Activated CD4-positive, alpha-beta memory T cell treated with anti-CD3 and anti-CD28 coated beads, Interleukin-2, amount 10 ng/mL, durations not matched to agents 7 days and 5 days (primary cell): ENCODE results near the gene RBM33. TPM values are rescaled to one million over a fixed set of nuclear protein-coding genes. Genes with fewer than 3 reads are reported as not detected.
"Not testable (repeated sequence)": the region's sequence is repeated elsewhere in the genome, so short reads cannot be mapped to it uniquely, and the experiment has no call there.

Experiments used
- CTCF ChIA-PET: fragments of 350-600 bp; sonication (Branson Sonifier 250); formaldehyde crosslinking; loops from one replicate; lab custom pipeline; 2021; ENCODE audit warnings: antibody characterized with exemption, inconsistent platforms; lab: Charles Lee
- POLR2A ChIA-PET: fragments of 350-600 bp; sonication (Branson Sonifier 250); formaldehyde crosslinking; loops from one replicate; lab custom pipeline; 2021; ENCODE audit warnings: antibody characterized with exemption; lab: Charles Lee
- DNase-seq: peaks from one replicate; pipeline ENCODE4 v3.0.0-alpha.2; 2020
- H3K27ac Mint-ChIP-seq: one replicate; pipeline ENCODE4 v1.8.0; 2021; ENCODE audit warnings: mild to moderate bottlenecking, mixed read lengths
- H3K27me3 Mint-ChIP-seq: one replicate; pipeline ENCODE4 v1.8.0; 2021; ENCODE audit warnings: mixed read lengths
- H3K36me3 Mint-ChIP-seq: one replicate; pipeline ENCODE4 v1.8.0; 2021; ENCODE audit warnings: low read depth, mixed read lengths
- H3K4me1 Mint-ChIP-seq: one replicate; pipeline ENCODE4 v1.8.0; 2021; ENCODE audit warnings: mixed read lengths
- H3K4me3 Mint-ChIP-seq: one replicate; pipeline ENCODE4 v1.8.0; 2021; ENCODE audit warnings: mild to moderate bottlenecking, mixed read lengths
- H3K9me3 Mint-ChIP-seq: one replicate; pipeline ENCODE4 v1.8.0; 2021; ENCODE audit warnings: mixed read lengths
- total RNA-seq, 2 experiments: library from RNA; stranded (reverse); gene quantifications; one replicate each; pipeline ENCODE4 v1.2.3, GENCODE V29; 2021

RBM33 gene
- total RNA-seq, 2 experiments from 2014 or later, result 75.8 to 76.5 TPM

GRCh38 chr7:155816996-155817395 lies 172.5 kb downstream of the RBM33 start:
- H3K27ac Mint-ChIP-seq, result no peak overlapping the region
- H3K4me3 Mint-ChIP-seq, result no peak overlapping the region
- no peaks in the 10 kb centered on the region for H3K36me3 Mint-ChIP-seq
- no peak for DNase-seq
- no peaks in the 10 kb centered on the region for H3K9me3 Mint-ChIP-seq
- H3K4me1 Mint-ChIP-seq, result peaks cover 7% of the 10 kb centered on the region
- ChIA-PET POLR2A (no interaction called here), CTCF (no interaction called here)
- peaks cover 27% of the 10 kb centered on the region for H3K27me3 Mint-ChIP-seq

DNA sequence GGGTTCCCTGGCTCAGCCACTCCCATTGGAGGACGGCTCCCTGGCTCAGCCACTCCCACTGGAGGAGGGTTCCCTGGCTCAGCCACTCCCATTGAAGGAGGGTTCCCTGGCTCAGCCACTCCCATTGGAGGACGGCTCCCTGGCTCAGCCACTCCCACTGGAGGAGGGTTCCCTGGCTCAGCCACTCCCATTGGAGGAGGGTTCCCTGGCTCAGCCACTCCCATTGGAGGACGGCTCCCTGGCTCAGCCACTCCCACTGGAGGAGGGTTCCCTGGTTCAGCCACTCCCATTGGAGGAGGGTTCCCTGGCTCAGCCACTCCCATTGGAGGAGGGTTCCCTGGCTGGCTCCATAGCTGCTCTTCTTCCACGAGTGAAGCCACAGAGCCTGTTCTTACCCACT lies 173.1 kb downstream of the RBM33 start:
- POLR2A ChIA-PET, DNase-seq, H3K4me3 Mint-ChIP-seq, H3K9me3 Mint-ChIP-seq, H3K27ac Mint-ChIP-seq, H3K36me3 Mint-ChIP-seq, CTCF ChIA-PET, H3K4me1 Mint-ChIP-seq: not testable (repeated sequence)
- H3K27me3 Mint-ChIP-seq, result peaks cover 22% of the 10 kb centered on the region

DNA sequence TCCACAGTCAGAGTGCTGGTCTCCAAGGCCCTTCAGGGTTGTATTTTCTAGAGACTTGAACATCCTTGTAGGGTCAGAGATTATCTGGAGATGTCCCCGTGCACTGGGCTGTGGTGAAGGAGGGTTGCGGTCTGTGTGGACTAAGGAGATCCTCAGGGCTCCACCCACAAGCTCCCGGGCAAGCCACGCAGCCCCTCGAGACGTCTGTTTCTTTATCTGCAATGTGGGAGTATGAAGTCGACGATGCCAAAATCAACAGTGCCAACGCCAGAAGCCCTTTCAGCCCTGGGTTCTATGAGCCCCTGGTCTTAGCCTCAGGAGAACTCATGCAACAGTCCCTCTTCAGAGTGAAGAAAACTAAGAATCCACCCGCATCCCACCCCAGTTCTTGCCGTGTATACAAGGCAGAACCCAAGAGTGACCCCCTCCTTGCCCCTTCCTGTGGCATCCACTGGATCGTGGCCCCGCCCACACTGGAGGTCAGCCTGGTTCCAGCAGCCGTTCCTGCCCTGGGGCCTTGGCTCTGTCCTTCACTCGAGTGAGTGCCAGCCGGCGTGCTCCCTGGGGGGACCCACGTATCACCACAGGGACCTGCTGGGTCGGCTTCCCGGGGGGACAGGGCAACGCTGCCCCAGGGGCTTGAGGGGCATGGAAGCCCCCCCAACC lies 173.8 kb downstream of the RBM33 start:
- ChIA-PET CTCF (no interaction called here), POLR2A (no interaction called here)
- no peaks in the 10 kb centered on the region for H3K9me3 Mint-ChIP-seq
- no peaks in the 10 kb centered on the region for H3K36me3 Mint-ChIP-seq
- H3K4me3 Mint-ChIP-seq, result no peak overlapping the region
- H3K27ac Mint-ChIP-seq, result no peak overlapping the region
- peaks cover 4% of the 10 kb centered on the region for H3K4me1 Mint-ChIP-seq
- H3K27me3 Mint-ChIP-seq, result peaks cover 15% of the 10 kb centered on the region
- DNase-seq, result no peak

GRCh38 chr7:155818820-155819168 lies 174.3 kb downstream of the RBM33 start:
- Mint-ChIP-seq H3K27me3 (peaks cover 11% of the 10 kb centered on the region), H3K4me1 (peaks cover 4% of the 10 kb centered on the region), H3K36me3 (no peaks in the 10 kb centered on the region), H3K27ac (no peak overlapping the region), H3K4me3 (no peak overlapping the region), H3K9me3 (no peaks in the 10 kb centered on the region)
- POLR2A ChIA-PET, result no interaction called here
- CTCF ChIA-PET, result no interaction called here
- DNase-seq, result no peak

DNA sequence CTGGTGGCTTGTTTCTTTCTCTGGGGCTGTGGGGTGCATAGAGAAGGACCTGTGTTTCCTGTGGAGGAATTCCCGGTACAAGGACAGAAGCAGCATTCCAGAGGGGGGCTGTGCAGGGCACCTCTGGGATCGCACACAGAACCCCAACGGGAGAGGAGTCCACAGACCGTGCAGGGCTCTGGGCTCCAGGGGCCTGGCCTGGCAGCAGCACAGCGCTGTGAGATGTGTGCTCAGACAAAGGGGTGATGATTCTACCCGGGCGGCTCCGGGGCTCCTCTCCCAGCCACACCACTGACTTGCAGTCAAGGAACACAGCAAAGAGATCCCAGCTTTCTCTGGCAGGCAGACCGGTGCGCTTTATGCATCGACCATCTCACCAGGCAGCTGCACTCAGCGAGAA lies 174.7 kb downstream of the RBM33 start:
- no peaks in the 10 kb centered on the region for H3K9me3 Mint-ChIP-seq
- DNase-seq, result no peak
- H3K27ac Mint-ChIP-seq, result no peak overlapping the region
- peaks cover 4% of the 10 kb centered on the region for H3K4me1 Mint-ChIP-seq
- H3K4me3 Mint-ChIP-seq, result no peak overlapping the region
- no peaks in the 10 kb centered on the region for H3K36me3 Mint-ChIP-seq
- CTCF ChIA-PET, result no interaction called here
- peaks cover 7% of the 10 kb centered on the region for H3K27me3 Mint-ChIP-seq
- POLR2A ChIA-PET, result no interaction called here

- no peaks in the 10 kb centered on the region for H3K9me3 Mint-ChIP-seq
- CTCF ChIA-PET, result no interaction called here
- peaks cover 4% of the 10 kb centered on the region for H3K4me1 Mint-ChIP-seq
- peaks cover 5% of the 10 kb centered on the region for H3K27me3 Mint-ChIP-seq
- H3K36me3 Mint-ChIP-seq, result no peaks in the 10 kb centered on the region
- no peak overlapping the region for H3K4me3 Mint-ChIP-seq
- POLR2A ChIA-PET, result no interaction called here
- no peak overlapping the region for H3K27ac Mint-ChIP-seq
- DNase-seq, result no peak
Measured at GRCh38 chr7:155820246-155820645, 175.8 kb downstream of the RBM33 start.

DNA sequence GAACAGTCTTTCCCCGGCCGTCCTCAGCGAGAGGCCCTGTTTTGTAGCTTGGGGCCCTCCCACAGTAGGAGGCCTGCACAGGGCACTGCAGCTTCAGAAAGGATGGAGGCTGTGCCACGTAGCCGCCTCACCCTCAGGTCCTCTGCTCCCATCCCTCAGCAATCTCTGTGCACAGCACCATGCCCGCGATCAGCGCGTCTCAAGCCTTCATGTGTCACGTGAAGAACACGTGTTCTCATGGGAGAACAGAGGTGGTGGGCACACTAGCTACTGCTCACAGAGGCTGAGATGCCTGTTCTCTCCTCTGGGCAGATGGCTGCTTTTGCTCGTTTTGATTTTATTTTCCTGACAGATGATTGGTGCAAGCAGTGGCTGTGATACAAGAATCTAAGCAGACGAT lies 176.3 kb downstream of the RBM33 start:
- CTCF ChIA-PET, result no interaction called here

GRCh38 chr7:155821851-155822250 lies 177.4 kb downstream of the RBM33 start:
- no peak overlapping the region for H3K4me3 Mint-ChIP-seq
- no peak for DNase-seq
- H3K9me3 Mint-ChIP-seq, result no peaks in the 10 kb centered on the region
- no peaks in the 10 kb centered on the region for H3K27me3 Mint-ChIP-seq
- no peaks in the 10 kb centered on the region for H3K36me3 Mint-ChIP-seq
- H3K4me1 Mint-ChIP-seq, result no peaks in the 10 kb centered on the region
- ChIA-PET POLR2A (no interaction called here), CTCF (interaction anchor here (0.9 kb wide), 1 partner anchor 9 kb away, joined by 3 read pairs; no protein-coding TSS in a partner anchor)
- no peak overlapping the region for H3K27ac Mint-ChIP-seq

More for the DNA sequence above, 176.3 kb downstream of the RBM33 start:
- Mint-ChIP-seq H3K27ac (no peak overlapping the region), H3K27me3 (no peaks in the 10 kb centered on the region), H3K9me3 (no peaks in the 10 kb centered on the region), H3K4me1 (no peaks in the 10 kb centered on the region), H3K36me3 (no peaks in the 10 kb centered on the region), H3K4me3 (no peak overlapping the region)
- POLR2A ChIA-PET, result no interaction called here
- DNase-seq, result no peak

DNA sequence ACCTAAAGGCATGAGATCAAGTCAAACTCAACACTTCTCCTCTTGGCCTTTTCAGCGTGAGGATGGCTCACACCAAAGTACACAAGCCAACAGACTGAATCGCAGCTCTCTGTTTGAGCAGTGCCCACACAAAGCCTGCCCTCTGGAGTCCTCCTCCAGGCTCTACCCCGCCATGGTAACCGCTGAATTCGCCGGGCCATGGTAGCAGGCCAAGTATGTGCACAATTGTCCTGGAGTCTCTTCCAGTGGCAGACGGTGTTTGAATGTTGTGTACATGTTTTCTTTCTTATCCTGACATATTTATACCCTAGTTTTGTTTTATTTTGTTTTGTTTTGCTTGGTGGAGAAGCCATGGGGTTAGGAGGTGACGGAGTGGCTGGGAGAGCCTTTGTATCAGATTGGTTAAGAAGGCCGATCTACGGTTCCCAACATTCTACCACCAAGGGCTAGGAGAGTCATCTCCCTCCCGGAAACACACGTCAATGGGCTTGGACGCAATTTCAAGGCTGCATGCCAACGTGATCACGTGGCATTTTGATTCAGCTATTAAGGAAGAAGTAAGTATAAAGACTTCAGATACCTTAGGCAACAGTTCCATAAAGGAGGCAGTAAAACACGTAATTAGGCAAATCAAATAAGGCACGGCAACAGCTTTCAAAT lies 179.9 kb downstream of the RBM33 start:
- ChIA-PET CTCF (no interaction called here), POLR2A (no interaction called here)
- Mint-ChIP-seq H3K4me1 (no peaks in the 10 kb centered on the region), H3K4me3 (no peak overlapping the region), H3K27ac (no peak overlapping the region), H3K9me3 (no peaks in the 10 kb centered on the region), H3K27me3 (no peaks in the 10 kb centered on the region), H3K36me3 (no peaks in the 10 kb centered on the region)
- no peak for DNase-seq

- Mint-ChIP-seq H3K4me1 (no peaks in the 10 kb centered on the region), H3K27ac (no peak overlapping the region), H3K4me3 (no peak overlapping the region), H3K27me3 (no peaks in the 10 kb centered on the region), H3K36me3 (no peaks in the 10 kb centered on the region), H3K9me3 (no peaks in the 10 kb centered on the region)
- POLR2A ChIA-PET, result no interaction called here
- CTCF ChIA-PET, result no interaction called here
- DNase-seq, result no peak
Measured at GRCh38 chr7:155825336-155825735, 180.9 kb downstream of the RBM33 start.

GRCh38 chr7:155829796-155830470 lies 185.5 kb downstream of the RBM33 start:
- CTCF ChIA-PET, result no interaction called here
- POLR2A ChIA-PET, result no interaction called here
- H3K27ac Mint-ChIP-seq, result no peak overlapping the region
- H3K4me1 Mint-ChIP-seq, result no peaks in the 10 kb centered on the region
- no peaks in the 10 kb centered on the region for H3K36me3 Mint-ChIP-seq
- no peaks in the 10 kb centered on the region for H3K27me3 Mint-ChIP-seq
- H3K9me3 Mint-ChIP-seq, result no peaks in the 10 kb centered on the region
- no peak for DNase-seq
- no peak overlapping the region for H3K4me3 Mint-ChIP-seq
